ENCODE results near the gene FAM153A. TPM values are rescaled to one million over a fixed set of nuclear protein-coding genes. Genes with fewer than 3 reads are reported as not detected.
"Not testable (repeated sequence)": the region's sequence is repeated elsewhere in the genome, so short reads cannot be mapped to it uniquely, and the experiment has no call there.

FAM153A gene
- polyA plus RNA-seq (ENCODE audit: insufficient read length in 3 of 3), result 1 to 10 TPM in 1 of 3 donors, under 1 TPM in 2; 0.20 to 1.2 (median 0.42) TPM
- long read RNA-seq, donor 1, result 0 reads
- long read RNA-seq, donor 2, result 0 reads
- long read RNA-seq, donor 3, result 0 reads
- long read RNA-seq, donor 4, result 0 reads
- long read RNA-seq, donor 5, result 0 reads
- long read RNA-seq, donor 6, result 0 reads
- long read RNA-seq, donor 7, result 0 reads
- long read RNA-seq, donor 8, result 0 reads
- long read RNA-seq, donor 9, result 0 reads
- long read RNA-seq, donor 10, result 0 reads
- long read RNA-seq, donor 11, result 0 reads
- long read RNA-seq, donor 12, result 0 reads
- long read RNA-seq, donor 13, result 0 reads
- long read RNA-seq, donor 14, result 0 reads
- long read RNA-seq, donor 15, result 0 reads
- long read RNA-seq, donor 16, result 0 reads

GRCh38 chr5:177782792-177783633 lies at the start of gene FAM153A:
FAM153A (minus strand) TSS chr5:177782899.
- DNase-seq (ENCODE audit: extremely low read depth in 1 of 11, low read depth in 9 of 11, low spot score in 4 of 11), result not testable (repeated sequence)

GRCh38 chr5:177832287-177832686 lies 49.6 kb upstream of the FAM153A start:
- not testable (repeated sequence) for DNase-seq (ENCODE audit: extremely low read depth in 1 of 11, low read depth in 9 of 11, low spot score in 4 of 11)

- DNase-seq (ENCODE audit: extremely low read depth in 1 of 11, low read depth in 9 of 11, low spot score in 4 of 11), result not testable (repeated sequence)
Measured at GRCh38 chr5:177826073-177826472, 43.4 kb upstream of the FAM153A start.

GRCh38 chr5:177824776-177825175 lies 42.1 kb upstream of the FAM153A start:
- not testable (repeated sequence) for DNase-seq (ENCODE audit: extremely low read depth in 1 of 11, low read depth in 9 of 11, low spot score in 4 of 11)

GRCh38 chr5:177822489-177822888 lies 39.8 kb upstream of the FAM153A start:
- not testable (repeated sequence) for DNase-seq (ENCODE audit: extremely low read depth in 1 of 11, low read depth in 9 of 11, low spot score in 4 of 11)

GRCh38 chr5:177819664-177820063 lies 37.0 kb upstream of the FAM153A start:
- not testable (repeated sequence) for DNase-seq (ENCODE audit: extremely low read depth in 1 of 11, low read depth in 9 of 11, low spot score in 4 of 11)

- DNase-seq (ENCODE audit: extremely low read depth in 1 of 11, low read depth in 9 of 11, low spot score in 4 of 11), result not testable (repeated sequence)
Measured at GRCh38 chr5:177812814-177813425, 30.2 kb upstream of the FAM153A start.

GRCh38 chr5:177812160-177812743 lies 29.6 kb upstream of the FAM153A start:
- not testable (repeated sequence) for DNase-seq (ENCODE audit: extremely low read depth in 1 of 11, low read depth in 9 of 11, low spot score in 4 of 11)

- not testable (repeated sequence) for DNase-seq (ENCODE audit: extremely low read depth in 1 of 11, low read depth in 9 of 11, low spot score in 4 of 11)
Measured at GRCh38 chr5:177809209-177809913, 26.7 kb upstream of the FAM153A start.

- not testable (repeated sequence) for DNase-seq (ENCODE audit: extremely low read depth in 1 of 11, low read depth in 9 of 11, low spot score in 4 of 11)
Measured at GRCh38 chr5:177808420-177808819, 25.7 kb upstream of the FAM153A start.

- not testable (repeated sequence) for DNase-seq (ENCODE audit: extremely low read depth in 1 of 11, low read depth in 9 of 11, low spot score in 4 of 11)
Measured at GRCh38 chr5:177807265-177807664, 24.6 kb upstream of the FAM153A start.

- not testable (repeated sequence) for DNase-seq (ENCODE audit: extremely low read depth in 1 of 11, low read depth in 9 of 11, low spot score in 4 of 11)
Measured at GRCh38 chr5:177801427-177801826, 18.7 kb upstream of the FAM153A start.

- not testable (repeated sequence) for DNase-seq (ENCODE audit: extremely low read depth in 1 of 11, low read depth in 9 of 11, low spot score in 4 of 11)
Measured at GRCh38 chr5:177798237-177798840, 15.6 kb upstream of the FAM153A start.

- DNase-seq (ENCODE audit: extremely low read depth in 1 of 11, low read depth in 9 of 11, low spot score in 4 of 11), result not testable (repeated sequence)
Measured at GRCh38 chr5:177793272-177793671, 10.6 kb upstream of the FAM153A start.

- not testable (repeated sequence) for DNase-seq (ENCODE audit: extremely low read depth in 1 of 11, low read depth in 9 of 11, low spot score in 4 of 11)
Measured at GRCh38 chr5:177791649-177792048, 8.9 kb upstream of the FAM153A start.

GRCh38 chr5:177782169-177782568 lies 530 bp downstream of the FAM153A start:
- not testable (repeated sequence) for DNase-seq (ENCODE audit: extremely low read depth in 1 of 11, low read depth in 9 of 11, low spot score in 4 of 11)

GRCh38 chr5:177771206-177771605 lies 11.5 kb downstream of the FAM153A start:
- not testable (repeated sequence) for DNase-seq (ENCODE audit: extremely low read depth in 1 of 11, low read depth in 9 of 11, low spot score in 4 of 11)

- not testable (repeated sequence) for DNase-seq (ENCODE audit: extremely low read depth in 1 of 11, low read depth in 9 of 11, low spot score in 4 of 11)
Measured at GRCh38 chr5:177770646-177771045, 12.1 kb downstream of the FAM153A start.
